Measurements from ENCODE around the gene CFAP73.

- TF ChIP-seq POLR2A (IDR thresholded peaks at IDR 0.05) (no peak), CTCF (IDR thresholded peaks at IDR 0.05 in 4 of 5, conservative IDR thresholded peaks at IDR 0.05 in 1 of 5) (no peak)
These were observed 48.8 kb downstream of the CFAP73 start for GRCh38 chr12:113198296-113198695.
